ENCODE results near the gene SYNE1. TPM values are rescaled to one million over a fixed set of nuclear protein-coding genes. Genes with fewer than 3 reads are reported as not detected.

The SYNE1 gene
- total RNA-seq, 3 donors from 2014 or later, result 16.8 to 78.6 (median 22.3) TPM

DNA sequence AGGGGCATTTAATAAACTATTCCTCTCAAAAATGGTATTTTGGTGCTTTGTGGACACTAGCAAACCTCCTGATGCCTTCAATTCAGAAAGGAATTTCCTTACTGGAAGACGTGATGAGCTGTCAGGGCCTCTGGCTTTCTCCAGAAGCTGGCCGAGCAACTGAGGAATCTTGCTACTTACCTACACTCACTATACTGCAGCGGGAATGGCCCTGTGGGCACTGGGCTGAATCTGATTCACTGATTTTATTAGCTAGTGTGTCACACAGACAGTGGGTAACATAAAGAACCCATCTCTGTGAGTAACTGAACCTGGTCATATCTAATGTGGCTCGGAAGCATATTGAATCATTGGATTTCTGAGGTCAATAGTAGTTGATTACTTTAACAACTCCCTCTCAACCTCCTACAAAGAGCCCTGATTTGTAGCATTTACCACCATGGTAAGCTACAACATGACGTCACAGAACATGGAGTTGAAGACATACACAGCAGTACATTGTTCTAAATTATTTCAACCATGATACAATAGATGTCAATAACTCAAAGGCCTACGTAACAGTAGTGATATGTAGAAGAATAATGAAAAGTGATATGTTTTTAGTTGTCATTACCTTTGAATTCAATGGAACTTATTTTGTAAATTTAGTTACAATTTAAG lies 232.1 kb downstream of the SYNE1 start:
- no peaks in the 10 kb centered on the region for H3K4me1 ChIP-seq (ENCODE audit: low read depth)
- H3K36me3 ChIP-seq (ENCODE audit: low read depth), result no peaks in the 10 kb centered on the region
- H3K4me3 ChIP-seq, result no peak overlapping the region

GRCh38 chr6:152404086-152404857 lies 232.9 kb downstream of the SYNE1 start:
- no peak for TF ChIP-seq CTCF (IDR thresholded peaks at IDR 0.05)
- Histone ChIP-seq H3K4me1 (ENCODE audit: low read depth) (no peaks in the 10 kb centered on the region), H3K4me3 (no peak overlapping the region), H3K9me3 (no peaks in the 10 kb centered on the region), H3K36me3 (ENCODE audit: low read depth) (no peaks in the 10 kb centered on the region)
- intact Hi-C loops (cut with DNase I, micrococcal nuclease), result no loop called here
- no peak for DNase-seq
- no peak for ATAC-seq

More for the DNA sequence above, 232.1 kb downstream of the SYNE1 start:
- no peaks in the 10 kb centered on the region for H3K9me3 ChIP-seq
- DNase-seq, result no peak
- intact Hi-C loops (cut with DNase I, micrococcal nuclease), result no loop called here
- TF ChIP-seq CTCF (IDR thresholded peaks at IDR 0.05), result no peak
- ATAC-seq, result no peak

DNA sequence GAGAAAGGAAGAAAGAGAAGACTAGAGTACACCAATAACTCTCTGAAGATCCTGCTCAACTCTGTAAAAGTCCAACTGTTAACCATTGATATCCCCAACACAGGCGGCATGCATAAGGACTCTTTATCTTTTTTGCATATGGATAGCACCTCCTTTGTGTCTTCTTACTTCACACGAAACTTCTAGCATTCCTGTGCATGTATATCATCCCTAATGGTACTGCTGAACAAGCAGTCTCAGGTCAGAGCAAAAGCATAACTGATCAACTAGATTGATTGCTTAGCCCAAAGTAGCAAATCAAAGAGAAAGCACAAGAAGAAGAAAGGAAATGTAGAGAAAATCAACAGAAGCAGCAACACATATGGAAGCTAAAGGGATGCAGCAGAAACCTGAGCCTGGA lies 234.4 kb downstream of the SYNE1 start:
- Histone ChIP-seq H3K4me3 (no peak overlapping the region), H3K4me1 (ENCODE audit: low read depth) (no peaks in the 10 kb centered on the region), H3K36me3 (ENCODE audit: low read depth) (no peaks in the 10 kb centered on the region), H3K9me3 (no peaks in the 10 kb centered on the region)
- DNase-seq (no peak), ATAC-seq (no peak)
- intact Hi-C loops (cut with DNase I, micrococcal nuclease), result no loop called here
- TF ChIP-seq CTCF (IDR thresholded peaks at IDR 0.05), result no peak

DNA sequence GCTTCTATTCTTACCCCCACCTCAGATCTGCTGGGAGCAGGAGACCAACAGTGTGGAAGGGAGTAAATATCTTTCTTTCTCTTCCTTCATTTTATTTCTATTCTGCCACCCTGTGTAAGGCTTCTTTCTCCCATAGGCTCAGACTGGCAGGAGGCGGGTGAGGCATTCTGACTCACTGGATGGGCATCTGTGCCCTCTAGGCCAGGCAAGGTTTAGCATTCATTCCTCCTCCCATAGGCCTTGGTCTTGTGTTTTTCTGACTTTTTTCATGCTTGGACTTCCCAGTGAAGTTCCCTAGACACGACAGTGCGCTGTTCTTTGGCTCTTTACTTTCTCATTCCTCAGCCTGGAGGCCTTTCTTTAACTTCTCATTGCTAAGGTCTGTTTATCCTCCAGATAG lies 235.2 kb downstream of the SYNE1 start:
- Histone ChIP-seq H3K4me1 (ENCODE audit: low read depth) (no peaks in the 10 kb centered on the region), H3K36me3 (ENCODE audit: low read depth) (no peaks in the 10 kb centered on the region), H3K9me3 (no peaks in the 10 kb centered on the region), H3K4me3 (no peak overlapping the region)
- DNase-seq, result no peak
- ATAC-seq, result no peak
- intact Hi-C loops (cut with DNase I, micrococcal nuclease), result no loop called here
- no peak for TF ChIP-seq CTCF (IDR thresholded peaks at IDR 0.05)

GRCh38 chr6:152399399-152399798 lies 237.8 kb downstream of the SYNE1 start:
- Histone ChIP-seq H3K36me3 (ENCODE audit: low read depth) (no peaks in the 10 kb centered on the region), H3K9me3 (no peaks in the 10 kb centered on the region), H3K4me3 (no peak overlapping the region), H3K4me1 (ENCODE audit: low read depth) (no peaks in the 10 kb centered on the region)
- peak in 1 of 3 donors; percentile 8 for DNase-seq
- intact Hi-C loops (cut with DNase I, micrococcal nuclease), result no loop called here
- no peak for TF ChIP-seq CTCF (IDR thresholded peaks at IDR 0.05)
- ATAC-seq, result no peak
